ENCODE data around the gene CELF4. TPM values are rescaled to one million over a fixed set of nuclear protein-coding genes. Genes with fewer than 3 reads are reported as not detected.

CELF4 gene
- total and polyA plus RNA-seq, 12 donors = 0.42 to 16.9 (median 3.9) TPM; not detected in 1

GRCh38 chr18:37299471-37300304 lies 265.9 kb downstream of the CELF4 start:
- H3K9me3 ChIP-seq (replicated peaks in 1 of 3) = no peaks in the 10 kb centered on the region
- intact Hi-C loops (cut with DNase I) = loop anchor here in 1 of 2 donors (10.0 kb wide), 1 partner anchor 55 kb away; no protein-coding TSS in a partner anchor
- no peaks in the 10 kb centered on the region for H3K27me3 ChIP-seq
- no peaks in the 10 kb centered on the region for H3K36me3 ChIP-seq (replicated peaks in 1 of 2)
- peak; percentile 84 to 97 (median 91) for DNase-seq
- no peak overlapping the region for H3K4me3 ChIP-seq
- no peaks in the 10 kb centered on the region for H3K4me1 ChIP-seq (replicated peaks in 1 of 2)
- TF ChIP-seq CTCF (IDR thresholded peaks at IDR 0.05) = no peak
- no peak for TF ChIP-seq POLR2A (IDR thresholded peaks at IDR 0.05)
- WGBS, 4 donors = 19 to 26% (median 22%) methylated on average over 7 to 10 of the region's 10 CpGs
- no peak overlapping the region for H3K27ac ChIP-seq

- TF ChIP-seq CTCF (IDR thresholded peaks at IDR 0.05) = no peak
- no peak for TF ChIP-seq POLR2A (IDR thresholded peaks at IDR 0.05)
- no peaks in the 10 kb centered on the region for H3K27me3 ChIP-seq
- no peak for DNase-seq
- no peaks in the 10 kb centered on the region for H3K9me3 ChIP-seq (replicated peaks in 1 of 3)
- no peaks in the 10 kb centered on the region for H3K4me1 ChIP-seq (replicated peaks in 1 of 2)
- H3K27ac ChIP-seq = no peak overlapping the region
- intact Hi-C loops (cut with DNase I) = no loop called here
- WGBS, 4 donors = 90 to 96% (median 92%) methylated on average over 6 of the region's 6 CpGs
- no peaks in the 10 kb centered on the region for H3K36me3 ChIP-seq (replicated peaks in 1 of 2)
- no peak overlapping the region for H3K4me3 ChIP-seq
Measured at GRCh38 chr18:37298816-37299215, 266.8 kb downstream of the CELF4 start.

- Histone ChIP-seq H3K4me3 (no peak overlapping the region), H3K36me3 (replicated peaks in 1 of 2) (no peaks in the 10 kb centered on the region), H3K27ac (no peak overlapping the region), H3K4me1 (replicated peaks in 1 of 2) (no peaks in the 10 kb centered on the region), H3K27me3 (no peaks in the 10 kb centered on the region), H3K9me3 (replicated peaks in 1 of 3) (no peaks in the 10 kb centered on the region)
- 74 to 94% (median 91%) methylated on average over 6 of the region's 6 CpGs for WGBS, 4 donors
- intact Hi-C loops (cut with DNase I) = no loop called here
- no peak for DNase-seq
- TF ChIP-seq POLR2A (IDR thresholded peaks at IDR 0.05) (no peak), CTCF (IDR thresholded peaks at IDR 0.05) (no peak)
Measured at GRCh38 chr18:37297106-37297505, 268.5 kb downstream of the CELF4 start.

GRCh38 chr18:37294951-37295350 lies 270.6 kb downstream of the CELF4 start:
- Histone ChIP-seq H3K36me3 (replicated peaks in 1 of 2) (no peaks in the 10 kb centered on the region), H3K9me3 (replicated peaks in 1 of 3) (no peaks in the 10 kb centered on the region), H3K4me1 (replicated peaks in 1 of 2) (no peaks in the 10 kb centered on the region), H3K27ac (no peak overlapping the region), H3K4me3 (no peak overlapping the region), H3K27me3 (no peaks in the 10 kb centered on the region)
- peak in 1 of 7 donors; percentile 3 for DNase-seq
- WGBS, 4 donors = 40 to 51% (median 45%) methylated on average over 4 of the region's 4 CpGs
- TF ChIP-seq POLR2A (IDR thresholded peaks at IDR 0.05) (no peak), CTCF (IDR thresholded peaks at IDR 0.05) (no peak)
- intact Hi-C loops (cut with DNase I) = no loop called here
